ENCODE measurements around the gene SLC43A2.
"Not testable (repeated sequence)": the region's sequence is repeated elsewhere in the genome, so short reads cannot be mapped to it uniquely, and the experiment has no call there.

DNA sequence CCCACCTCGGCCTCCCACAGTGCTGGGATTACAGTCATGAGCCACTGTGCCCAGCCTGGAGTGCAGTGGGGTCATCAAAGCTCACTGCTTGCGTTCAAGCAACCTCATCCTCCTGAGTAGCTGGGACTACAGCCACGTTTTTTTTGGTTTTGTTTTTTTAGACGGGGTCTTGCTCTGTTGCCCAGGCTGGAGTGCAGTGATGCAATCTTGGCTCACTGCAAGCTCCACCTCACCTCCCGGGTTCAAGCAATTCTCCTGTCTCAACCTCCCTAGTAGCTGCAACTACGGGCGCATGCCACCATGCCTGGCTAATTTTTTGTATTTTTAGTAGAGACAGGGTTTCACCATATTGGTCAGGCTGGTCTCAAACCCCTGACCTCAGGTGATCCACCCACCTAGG lies 24.2 kb upstream of the SLC43A2 start:
- TF ChIP-seq EZH2 (IDR thresholded peaks at IDR 0.05; ENCODE audit: borderline replicate concordance, control insufficient read depth, low read depth, low read length); JUND (IDR thresholded peaks at IDR 0.05; ENCODE audit: low read depth, low read length); TAF1 (IDR thresholded peaks at IDR 0.05; ENCODE audit: borderline replicate concordance, low read depth, low read length); ZNF207 (IDR thresholded peaks at IDR 0.05; ENCODE audit: borderline replicate concordance); PAX8 (IDR thresholded peaks at IDR 0.05); NR2C2 (IDR thresholded peaks at IDR 0.05; ENCODE audit: borderline replicate concordance, control insufficient read depth, insufficient read length, low read depth); EGR1 (IDR thresholded peaks at IDR 0.05; ENCODE audit: borderline replicate concordance in 1 of 2, low read depth in 2 of 2, low read length in 2 of 2); HDAC6 (IDR thresholded peaks at IDR 0.05; ENCODE audit: unreplicated experiment); SMC3 (IDR thresholded peaks at IDR 0.05; ENCODE audit: borderline replicate concordance, low read length); MYC (IDR thresholded peaks at IDR 0.05; ENCODE audit: insufficient read depth, insufficient read length, insufficient replicate concordance, low read length, severe bottlenecking): not testable (repeated sequence)
- TF ChIP-seq, protein P1, sequence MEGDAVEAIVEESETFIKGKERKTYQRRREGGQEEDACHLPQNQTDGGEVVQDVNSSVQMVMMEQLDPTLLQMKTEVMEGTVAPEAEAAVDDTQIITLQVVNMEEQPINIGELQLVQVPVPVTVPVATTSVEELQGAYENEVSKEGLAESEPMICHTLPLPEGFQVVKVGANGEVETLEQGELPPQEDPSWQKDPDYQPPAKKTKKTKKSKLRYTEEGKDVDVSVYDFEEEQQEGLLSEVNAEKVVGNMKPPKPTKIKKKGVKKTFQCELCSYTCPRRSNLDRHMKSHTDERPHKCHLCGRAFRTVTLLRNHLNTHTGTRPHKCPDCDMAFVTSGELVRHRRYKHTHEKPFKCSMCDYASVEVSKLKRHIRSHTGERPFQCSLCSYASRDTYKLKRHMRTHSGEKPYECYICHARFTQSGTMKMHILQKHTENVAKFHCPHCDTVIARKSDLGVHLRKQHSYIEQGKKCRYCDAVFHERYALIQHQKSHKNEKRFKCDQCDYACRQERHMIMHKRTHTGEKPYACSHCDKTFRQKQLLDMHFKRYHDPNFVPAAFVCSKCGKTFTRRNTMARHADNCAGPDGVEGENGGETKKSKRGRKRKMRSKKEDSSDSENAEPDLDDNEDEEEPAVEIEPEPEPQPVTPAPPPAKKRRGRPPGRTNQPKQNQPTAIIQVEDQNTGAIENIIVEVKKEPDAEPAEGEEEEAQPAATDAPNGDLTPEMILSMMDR (IDR thresholded peaks at IDR 0.05 in 2 of 3, conservative IDR thresholded peaks at IDR 0.05 in 1 of 3; ENCODE audit: control insufficient read depth in 2 of 3, extremely low read depth in 1 of 3, insufficient read depth in 1 of 3, low read depth in 3 of 3, low read length in 3 of 3), result not testable (repeated sequence)
- TF ChIP-seq, protein P2, sequence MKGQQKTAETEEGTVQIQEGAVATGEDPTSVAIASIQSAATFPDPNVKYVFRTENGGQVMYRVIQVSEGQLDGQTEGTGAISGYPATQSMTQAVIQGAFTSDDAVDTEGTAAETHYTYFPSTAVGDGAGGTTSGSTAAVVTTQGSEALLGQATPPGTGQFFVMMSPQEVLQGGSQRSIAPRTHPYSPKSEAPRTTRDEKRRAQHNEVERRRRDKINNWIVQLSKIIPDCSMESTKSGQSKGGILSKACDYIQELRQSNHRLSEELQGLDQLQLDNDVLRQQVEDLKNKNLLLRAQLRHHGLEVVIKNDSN (IDR thresholded peaks at IDR 0.05; ENCODE audit: borderline replicate concordance, extremely low read length, insufficient read depth, low read depth, low read length), result not testable (repeated sequence)
- TF ChIP-seq, protein P3, sequence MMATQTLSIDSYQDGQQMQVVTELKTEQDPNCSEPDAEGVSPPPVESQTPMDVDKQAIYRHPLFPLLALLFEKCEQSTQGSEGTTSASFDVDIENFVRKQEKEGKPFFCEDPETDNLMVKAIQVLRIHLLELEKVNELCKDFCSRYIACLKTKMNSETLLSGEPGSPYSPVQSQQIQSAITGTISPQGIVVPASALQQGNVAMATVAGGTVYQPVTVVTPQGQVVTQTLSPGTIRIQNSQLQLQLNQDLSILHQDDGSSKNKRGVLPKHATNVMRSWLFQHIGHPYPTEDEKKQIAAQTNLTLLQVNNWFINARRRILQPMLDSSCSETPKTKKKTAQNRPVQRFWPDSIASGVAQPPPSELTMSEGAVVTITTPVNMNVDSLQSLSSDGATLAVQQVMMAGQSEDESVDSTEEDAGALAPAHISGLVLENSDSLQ (IDR thresholded peaks at IDR 0.05), result not testable (repeated sequence)

All from GM12878 (cell line).